GM12878 (cell line): ENCODE measurements around the gene CCDC149. TPM values are rescaled to one million over a fixed set of nuclear protein-coding genes. Genes with fewer than 3 reads are reported as not detected.

Source experiments
- ATAC-seq: fragments of 200-7000 bp; cut with Tn5 transposase; 3 replicates; pipeline ENCODE4 v1.9.1; 2020; ENCODE audit warnings: mild to moderate bottlenecking, moderate library complexity
- BruUV-seq: library from RNA; stranded (reverse); fragments of 400-500 nt; replicated peaks from 2 replicates; lab custom pipeline; 2021; lab: Mats Ljungman, UMichigan
- CTCF ChIA-PET: fragments of 300-600 bp; sonication (Branson Sonifier 250); formaldehyde crosslinking; extraction: SDS; loops from one replicate; lab custom pipeline; 2021; ENCODE audit warnings: inconsistent platforms; lab: Yijun Ruan, JAX
- POLR2A ChIA-PET: fragments of 350-600 bp; formaldehyde crosslinking; extraction: SDS; loops from one replicate; lab custom pipeline; 2021; ENCODE audit warnings: inconsistent platforms; lab: Charles Lee
- RAD21 ChIA-PET: fragments of 300-600 bp; sonication (Branson Sonifier 250); formaldehyde crosslinking; loops from one replicate; lab custom pipeline; 2023; ENCODE audit warnings: antibody characterized with exemption; ENCODE audit not compliant: unreplicated experiment; lab: Charles Lee
- SMC1A ChIA-PET: fragments of 300-600 bp; sonication (Branson Sonifier 250); formaldehyde crosslinking; loops from one replicate; lab custom pipeline; 2023; ENCODE audit not compliant: unreplicated experiment, uncharacterized antibody; lab: Charles Lee
- DNase-seq: peaks from one replicate; pipeline ENCODE4 v3.0.0-alpha.2; 2011; ENCODE audit warnings: low read depth, low spot score
- FAIRE-seq: peaks from 3 replicates; lab custom pipeline; 2011; peaks lifted over from hg19 to GRCh38; lab: Jason Lieb, UNC
- H2AFZ ChIP-seq: 2 replicates; pipeline ENCODE4 v1.6.0; 2011; ENCODE audit warnings: low read depth, low read length, control low read depth; ENCODE audit not compliant: control insufficient read depth
- H3K27ac ChIP-seq: 2 replicates; pipeline ENCODE4 v1.5.1; 2011; ENCODE audit warnings: control low read depth; ENCODE audit not compliant: control insufficient read depth, insufficient read depth
- H3K27me3 ChIP-seq, 2 experiments: replicated peaks in 1 of 2; 2 replicates each; pipeline versions ENCODE4 v1.6.0 to v1.6.1; 2011; ENCODE audit warnings: low read length in 1 of 2; ENCODE audit not compliant: control insufficient read depth in 2 of 2, insufficient read depth in 2 of 2
- H3K36me3 ChIP-seq, 2 experiments: 2 replicates each; pipeline ENCODE4 v1.5.1; 2011; ENCODE audit warnings: low read length in 1 of 2; ENCODE audit not compliant: control insufficient read depth in 2 of 2, insufficient read depth in 2 of 2
- H3K4me1 ChIP-seq: 2 replicates; pipeline ENCODE4 v1.6.1; 2011; ENCODE audit warnings: mild to moderate bottlenecking, low read length, moderate library complexity, mixed read lengths; ENCODE audit not compliant: control insufficient read depth, insufficient read depth
- H3K4me2 ChIP-seq: 2 replicates; pipeline ENCODE4 v1.6.0; 2011; ENCODE audit warnings: control low read depth; ENCODE audit not compliant: control insufficient read depth, insufficient read depth
- H3K4me3 ChIP-seq: fragments of 200-600 bp; sonication (generic); 2 replicates; pipeline ENCODE4 v1.5.1; 2016
- H3K79me2 ChIP-seq: 2 replicates; pipeline ENCODE4 v1.6.0; 2011; ENCODE audit warnings: low read length; ENCODE audit not compliant: control insufficient read depth, insufficient read depth
- H3K9ac ChIP-seq: 2 replicates; pipeline ENCODE4 v1.8.0; 2011; ENCODE audit warnings: low read length, control low read depth, mixed read lengths; ENCODE audit not compliant: control insufficient read depth, insufficient read depth
- H3K9me3 ChIP-seq: replicated peaks from 3 replicates; pipeline ENCODE4 v1.5.1; 2011; ENCODE audit warnings: mild to moderate bottlenecking, low read length; ENCODE audit not compliant: control insufficient read depth, insufficient read depth
- H4K20me1 ChIP-seq: 2 replicates; pipeline ENCODE4 v1.6.0; 2011; ENCODE audit not compliant: control insufficient read depth, insufficient read depth
- ASH2L ChIP-seq: fragments of 300-600, 200-600 bp; sonication (generic); IDR thresholded peaks from 2 replicates; pipeline ENCODE4 v1.6.1; 2017; ENCODE audit warnings: low read depth, mild to moderate bottlenecking, borderline replicate concordance
- BMI1 ChIP-seq: fragments of 450-650 bp; IDR thresholded peaks from 2 replicates; pipeline ENCODE4 v1.6.1; 2016; ENCODE audit warnings: mild to moderate bottlenecking, moderate library complexity, borderline replicate concordance
- MTA3 ChIP-seq: IDR thresholded peaks from 2 replicates; pipeline ENCODE4 v1.6.1; 2012; ENCODE audit warnings: low read length, inconsistent platforms, borderline replicate concordance
- RELA ChIP-seq: fragments of 450-650 bp; IDR thresholded peaks from 2 replicates; pipeline ENCODE4 v1.8.0; 2014; ENCODE audit warnings: borderline replicate concordance; ENCODE audit not compliant: partially characterized antibody
- RELB ChIP-seq: fragments of 450-650 bp; IDR thresholded peaks from 2 replicates; pipeline ENCODE4 v1.6.1; 2017; ENCODE audit warnings: low read depth, mild to moderate bottlenecking, moderate library complexity
- SIN3A ChIP-seq: IDR thresholded peaks from 2 replicates; pipeline ENCODE4 v1.6.1; 2012; ENCODE audit warnings: low read depth, low read length, improper control_type of control experiment
- SMARCA5 ChIP-seq: fragments of 450-650 bp; IDR thresholded peaks from 2 replicates; pipeline ENCODE4 v1.6.1; 2017; ENCODE audit warnings: mild to moderate bottlenecking
- SPI1 ChIP-seq: IDR thresholded peaks from 2 replicates; pipeline ENCODE4 v1.6.1; 2011; ENCODE audit warnings: low read depth, mild to moderate bottlenecking, low read length, moderate library complexity, borderline replicate concordance; ENCODE audit not compliant: insufficient read depth
- STAT1 ChIP-seq: fragments of 450-650 bp; conservative IDR thresholded peaks from 2 replicates; pipeline ENCODE4 v1.6.1; 2014; ENCODE audit warnings: antibody characterized with exemption, mild to moderate bottlenecking
- SUPT20H ChIP-seq: IDR thresholded peaks from 2 replicates; pipeline ENCODE4 v1.6.1; 2011; ENCODE audit warnings: low read depth, mild to moderate bottlenecking, low read length, moderate library complexity, borderline replicate concordance; ENCODE audit not compliant: control insufficient read depth
- ZNF24 ChIP-seq: fragments of 450-650 bp; IDR thresholded peaks from 2 replicates; pipeline ENCODE4 v1.6.1; 2017; ENCODE audit warnings: antibody characterized with exemption, mild to moderate bottlenecking
- WGBS: methylation state at CpG from one replicate; pipeline ENCODE4 v1.1.6; 2016; ENCODE audit warnings: low lambda C conversion rate; ENCODE audit not compliant: insufficient replicate concordance, insufficient coverage; ENCODE audit errors: missing lambda C conversion rate; 5-methylcytosine and 5-hydroxymethylcytosine counted together
- in situ Hi-C: fragments of 300-500 bp; cut with MboI; formaldehyde crosslinking; loops from 9 replicates; pipeline ENCODE4 v1.14.3; 2018; ENCODE audit warnings: mixed read lengths
- intact Hi-C: fragments of 100-400 bp; cut with micrococcal nuclease; formaldehyde crosslinking; loops from one replicate; pipeline ENCODE4 v1.14.2; 2022; ENCODE audit not compliant: unreplicated experiment
- polyA plus RNA-seq, 11 experiments: library from polyadenylated mRNA; depleted of rRNA in 4 of 11; unstranded in 6 of 11; stranded (reverse) in 5 of 11; fragments of >200 nt; fragmentation: Nextera tagmentation in 4 of 11; fragmentation: Illumina TruSeq in 1 of 11; extraction: Ambion mirVana in 4 of 11; extraction: Trizol in 1 of 11; gene quantifications; 1 replicate in 1 of 11; 2 replicates in 10 of 11; pipeline versions ENCODE4 v1.2.1 to v1.2.3, GENCODE V29; 2011 to 2016; ENCODE audit warnings: inconsistent platforms in 2 of 11, missing spikeins in 2 of 11, low read depth in 1 of 11
- total RNA-seq, 4 experiments: library from RNA; depleted of rRNA in 3 of 4; stranded (reverse); fragments of >200 nt in 3 of 4; fragmentation: Illumina TruSeq in 1 of 4; extraction: Trizol in 1 of 4; gene quantifications; 2 replicates each; pipeline versions ENCODE4 v1.2.1 to v1.2.3, GENCODE V29; 2013 to 2021
- TF ChIP-seq, protein P1 (sequence below): fragments of 450-650 bp; IDR thresholded peaks from 2 replicates; pipeline ENCODE4 v1.6.1; 2017; ENCODE audit warnings: mild to moderate bottlenecking
- TF ChIP-seq, protein P2 (sequence below): IDR thresholded peaks from 2 replicates; pipeline ENCODE4 v1.6.1; 2011; ENCODE audit warnings: low read depth, mild to moderate bottlenecking, low read length, moderate library complexity, borderline replicate concordance; ENCODE audit errors: extremely low read depth
- TF ChIP-seq, protein P3 (sequence below): fragments of 450-650 bp; conservative IDR thresholded peaks from 2 replicates; pipeline ENCODE4 v1.6.1; 2017; ENCODE audit warnings: mild to moderate bottlenecking, moderate library complexity
- TF ChIP-seq, protein P4 (sequence below): fragments of 150-350 bp; IDR thresholded peaks from 2 replicates; pipeline ENCODE4 v1.6.1; 2016; ENCODE audit warnings: low read depth, low read length

The CCDC149 gene
- total and polyA plus RNA-seq, 10 of the 15 experiments (the other 5 are each of a cell fraction or from before 2014, with no cell fraction given), result 0.03 to 0.04 (median 0.04) TPM; not detected in 7

DNA sequence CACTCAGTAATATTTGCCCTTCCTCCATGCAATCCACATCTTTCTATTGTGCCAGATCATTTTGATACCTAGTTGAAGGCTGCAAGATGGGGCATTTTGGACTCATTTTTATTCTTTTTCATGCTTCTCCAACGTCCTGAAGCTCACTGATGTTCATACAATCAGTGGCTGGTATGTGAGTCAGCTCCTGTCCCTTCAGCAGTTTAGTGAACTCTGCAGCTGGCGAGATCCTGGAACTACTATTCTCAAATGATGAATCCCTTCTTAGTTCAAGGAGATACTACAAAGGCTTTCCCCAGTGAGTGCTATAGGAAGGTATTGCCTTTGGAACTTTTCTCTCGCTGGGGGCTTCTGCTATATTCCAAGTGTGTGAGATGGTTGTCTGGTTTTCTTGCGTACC is 9.6 kb upstream of the CCDC149 start:
- in situ Hi-C loops, result no loop called here

More for the DNA sequence above, 9.6 kb upstream of the CCDC149 start:
- ChIA-PET POLR2A (no interaction called here), CTCF (no interaction called here), RAD21 (no interaction called here), SMC1A (no interaction called here)
- Histone ChIP-seq H3K79me2 (no peaks in the 10 kb centered on the region), H3K27me3 (no peaks in the 10 kb centered on the region), H3K4me2 (no peak overlapping the region), H3K4me3 (no peak overlapping the region), H3K27ac (no peak overlapping the region), H3K9ac (no peak overlapping the region), H4K20me1 (no peaks in the 10 kb centered on the region), H3K9me3 (no peaks in the 10 kb centered on the region; the same call in 2 of the 3 replicates), H2AFZ (no peak overlapping the region), H3K4me1 (no peaks in the 10 kb centered on the region), H3K36me3 (no peaks in the 10 kb centered on the region)
- BruUV-seq, result no TSS peak
- WGBS, result 10% methylated on average over 4 of the region's 4 CpGs
- FAIRE-seq (no peak), ATAC-seq (no peak), DNase-seq (no peak)
- intact Hi-C loops, result no loop called here
- TF ChIP-seq RELB (no peak), STAT1 (no peak), SIN3A (no peak), BMI1 (no peak), ZNF24 (no peak), MTA3 (no peak), ASH2L (no peak), RELA (no peak), SUPT20H (no peak), SMARCA5 (no peak), SPI1 (no peak)
- TF ChIP-seq, protein P1, sequence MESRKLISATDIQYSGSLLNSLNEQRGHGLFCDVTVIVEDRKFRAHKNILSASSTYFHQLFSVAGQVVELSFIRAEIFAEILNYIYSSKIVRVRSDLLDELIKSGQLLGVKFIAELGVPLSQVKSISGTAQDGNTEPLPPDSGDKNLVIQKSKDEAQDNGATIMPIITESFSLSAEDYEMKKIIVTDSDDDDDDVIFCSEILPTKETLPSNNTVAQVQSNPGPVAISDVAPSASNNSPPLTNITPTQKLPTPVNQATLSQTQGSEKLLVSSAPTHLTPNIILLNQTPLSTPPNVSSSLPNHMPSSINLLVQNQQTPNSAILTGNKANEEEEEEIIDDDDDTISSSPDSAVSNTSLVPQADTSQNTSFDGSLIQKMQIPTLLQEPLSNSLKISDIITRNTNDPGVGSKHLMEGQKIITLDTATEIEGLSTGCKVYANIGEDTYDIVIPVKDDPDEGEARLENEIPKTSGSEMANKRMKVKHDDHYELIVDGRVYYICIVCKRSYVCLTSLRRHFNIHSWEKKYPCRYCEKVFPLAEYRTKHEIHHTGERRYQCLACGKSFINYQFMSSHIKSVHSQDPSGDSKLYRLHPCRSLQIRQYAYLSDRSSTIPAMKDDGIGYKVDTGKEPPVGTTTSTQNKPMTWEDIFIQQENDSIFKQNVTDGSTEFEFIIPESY, result no peak
- TF ChIP-seq, protein P2, sequence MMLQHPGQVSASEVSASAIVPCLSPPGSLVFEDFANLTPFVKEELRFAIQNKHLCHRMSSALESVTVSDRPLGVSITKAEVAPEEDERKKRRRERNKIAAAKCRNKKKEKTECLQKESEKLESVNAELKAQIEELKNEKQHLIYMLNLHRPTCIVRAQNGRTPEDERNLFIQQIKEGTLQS, result no peak
- TF ChIP-seq, protein P3, sequence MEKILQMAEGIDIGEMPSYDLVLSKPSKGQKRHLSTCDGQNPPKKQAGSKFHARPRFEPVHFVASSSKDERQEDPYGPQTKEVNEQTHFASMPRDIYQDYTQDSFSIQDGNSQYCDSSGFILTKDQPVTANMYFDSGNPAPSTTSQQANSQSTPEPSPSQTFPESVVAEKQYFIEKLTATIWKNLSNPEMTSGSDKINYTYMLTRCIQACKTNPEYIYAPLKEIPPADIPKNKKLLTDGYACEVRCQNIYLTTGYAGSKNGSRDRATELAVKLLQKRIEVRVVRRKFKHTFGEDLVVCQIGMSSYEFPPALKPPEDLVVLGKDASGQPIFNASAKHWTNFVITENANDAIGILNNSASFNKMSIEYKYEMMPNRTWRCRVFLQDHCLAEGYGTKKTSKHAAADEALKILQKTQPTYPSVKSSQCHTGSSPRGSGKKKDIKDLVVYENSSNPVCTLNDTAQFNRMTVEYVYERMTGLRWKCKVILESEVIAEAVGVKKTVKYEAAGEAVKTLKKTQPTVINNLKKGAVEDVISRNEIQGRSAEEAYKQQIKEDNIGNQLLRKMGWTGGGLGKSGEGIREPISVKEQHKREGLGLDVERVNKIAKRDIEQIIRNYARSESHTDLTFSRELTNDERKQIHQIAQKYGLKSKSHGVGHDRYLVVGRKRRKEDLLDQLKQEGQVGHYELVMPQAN, result no peak
- TF ChIP-seq, protein P4, sequence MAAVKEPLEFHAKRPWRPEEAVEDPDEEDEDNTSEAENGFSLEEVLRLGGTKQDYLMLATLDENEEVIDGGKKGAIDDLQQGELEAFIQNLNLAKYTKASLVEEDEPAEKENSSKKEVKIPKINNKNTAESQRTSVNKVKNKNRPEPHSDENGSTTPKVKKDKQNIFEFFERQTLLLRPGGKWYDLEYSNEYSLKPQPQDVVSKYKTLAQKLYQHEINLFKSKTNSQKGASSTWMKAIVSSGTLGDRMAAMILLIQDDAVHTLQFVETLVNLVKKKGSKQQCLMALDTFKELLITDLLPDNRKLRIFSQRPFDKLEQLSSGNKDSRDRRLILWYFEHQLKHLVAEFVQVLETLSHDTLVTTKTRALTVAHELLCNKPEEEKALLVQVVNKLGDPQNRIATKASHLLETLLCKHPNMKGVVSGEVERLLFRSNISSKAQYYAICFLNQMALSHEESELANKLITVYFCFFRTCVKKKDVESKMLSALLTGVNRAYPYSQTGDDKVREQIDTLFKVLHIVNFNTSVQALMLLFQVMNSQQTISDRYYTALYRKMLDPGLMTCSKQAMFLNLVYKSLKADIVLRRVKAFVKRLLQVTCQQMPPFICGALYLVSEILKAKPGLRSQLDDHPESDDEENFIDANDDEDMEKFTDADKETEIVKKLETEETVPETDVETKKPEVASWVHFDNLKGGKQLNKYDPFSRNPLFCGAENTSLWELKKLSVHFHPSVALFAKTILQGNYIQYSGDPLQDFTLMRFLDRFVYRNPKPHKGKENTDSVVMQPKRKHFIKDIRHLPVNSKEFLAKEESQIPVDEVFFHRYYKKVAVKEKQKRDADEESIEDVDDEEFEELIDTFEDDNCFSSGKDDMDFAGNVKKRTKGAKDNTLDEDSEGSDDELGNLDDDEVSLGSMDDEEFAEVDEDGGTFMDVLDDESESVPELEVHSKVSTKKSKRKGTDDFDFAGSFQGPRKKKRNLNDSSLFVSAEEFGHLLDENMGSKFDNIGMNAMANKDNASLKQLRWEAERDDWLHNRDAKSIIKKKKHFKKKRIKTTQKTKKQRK, result no peak
